Neural cell (in vitro differentiated cells): Measurements from ENCODE around the gene PACS1. TPM values are rescaled to one million over a fixed set of nuclear protein-coding genes. Genes with fewer than 3 reads are reported as not detected.

Experiments used
- H2AFZ ChIP-seq: fragments of 200-600, 300-800 bp; sonication (generic), shearing (Covaris generic); 2 replicates; pipeline ENCODE4 v1.6.0; 2014; ENCODE audit warnings: low read depth, mild to moderate bottlenecking, antibody characterized with exemption, low read length, moderate library complexity
- H3F3A ChIP-seq: fragments of 200-600 bp; shearing (Covaris generic); 2 replicates; pipeline ENCODE4 v1.6.1; 2016; ENCODE audit warnings: mild to moderate bottlenecking, moderate library complexity, mixed read lengths, antibody characterized with exemption, low read length; ENCODE audit not compliant: insufficient read depth, poor library complexity, severe bottlenecking
- H3K27ac ChIP-seq: fragments of 200-600, 300-800 bp; sonication (generic), shearing (Covaris generic); 2 replicates; pipeline ENCODE4 v1.5.1; 2014; ENCODE audit warnings: mild to moderate bottlenecking, low read length, moderate library complexity
- H3K27me3 ChIP-seq: fragments of 300-800, 200-600 bp; sonication (generic), shearing (Covaris generic); 2 replicates; pipeline ENCODE4 v1.6.0; 2014; ENCODE audit warnings: mild to moderate bottlenecking, low read depth, low read length, moderate library complexity; ENCODE audit not compliant: insufficient read depth
- H3K36me3 ChIP-seq: fragments of 300-800, 200-600 bp; sonication (generic), shearing (Covaris generic); 2 replicates; pipeline ENCODE4 v1.5.1; 2014; ENCODE audit warnings: mild to moderate bottlenecking, antibody characterized with exemption, low read length, moderate library complexity; ENCODE audit not compliant: insufficient read depth
- H3K4me2 ChIP-seq: fragments of 300-800, 200-600 bp; sonication (generic), shearing (Covaris generic); 2 replicates; pipeline ENCODE4 v1.6.0; 2014; ENCODE audit warnings: mild to moderate bottlenecking, low read length
- H3K4me3 ChIP-seq: fragments of 300-800, 200-600 bp; sonication (generic), shearing (Covaris generic); 2 replicates; pipeline ENCODE4 v1.5.1; 2014; ENCODE audit warnings: mild to moderate bottlenecking, low read length, moderate library complexity
- H3K79me2 ChIP-seq: fragments of 200-600 bp; shearing (Covaris generic); replicated peaks from 2 replicates; pipeline ENCODE4 v1.6.0; 2014; ENCODE audit warnings: mild to moderate bottlenecking, low read length, moderate library complexity; ENCODE audit not compliant: insufficient read depth
- H3K9ac ChIP-seq: fragments of 300-800, 200-600 bp; sonication (generic), shearing (Covaris generic); 2 replicates; pipeline ENCODE4 v1.6.1; 2016; ENCODE audit warnings: mild to moderate bottlenecking, low read length, mixed read lengths
- H3K9me2 ChIP-seq: fragments of 200-600 bp; shearing (Covaris generic); 2 replicates; pipeline ENCODE4 v1.6.1; 2016; ENCODE audit warnings: mild to moderate bottlenecking, low read length, mixed read lengths; ENCODE audit not compliant: insufficient read depth
- H3K9me3 ChIP-seq: fragments of 200-600, 300-800 bp; sonication (generic), shearing (Covaris generic); 2 replicates; pipeline ENCODE4 v1.6.1; 2016; ENCODE audit warnings: mild to moderate bottlenecking, mixed run types, low read length, moderate library complexity, mixed read lengths
- H4K20me1 ChIP-seq: fragments of 200-600 bp; shearing (Covaris generic); 2 replicates; pipeline ENCODE4 v1.6.1; 2016; ENCODE audit warnings: mild to moderate bottlenecking, mixed run types; ENCODE audit not compliant: insufficient read depth
- EP300 ChIP-seq: fragments of 450-650 bp; conservative IDR thresholded peaks from 2 replicates; pipeline ENCODE4 v1.6.1; 2014; ENCODE audit warnings: antibody characterized with exemption, mild to moderate bottlenecking, moderate library complexity; ENCODE audit not compliant: poor library complexity, severe bottlenecking
- EZH2 ChIP-seq: fragments of 200-600, 300-800 bp; shearing (Covaris generic), sonication (generic); IDR thresholded peaks from 2 replicates; pipeline ENCODE4 v1.6.1; 2014; ENCODE audit warnings: antibody characterized with exemption, low read length, borderline replicate concordance, mild to moderate bottlenecking; ENCODE audit not compliant: insufficient read depth, poor library complexity, severe bottlenecking
- MXI1 ChIP-seq: fragments of 450-650 bp; conservative IDR thresholded peaks from 2 replicates; pipeline ENCODE4 v1.6.1; 2014; ENCODE audit warnings: antibody characterized with exemption, mild to moderate bottlenecking; ENCODE audit not compliant: poor library complexity, severe bottlenecking
- POLR2AphosphoS5 ChIP-seq: IDR thresholded peaks from 2 replicates; pipeline ENCODE4 v1.6.1; 2012
- RAD21 ChIP-seq: fragments of 450-650 bp; conservative IDR thresholded peaks from 2 replicates; pipeline ENCODE4 v1.6.1; 2014; ENCODE audit warnings: antibody characterized with exemption, mild to moderate bottlenecking, moderate library complexity
- SMC3 ChIP-seq: fragments of 450-650 bp; conservative IDR thresholded peaks from 2 replicates; pipeline ENCODE4 v1.6.1; 2014; ENCODE audit warnings: antibody characterized with exemption, mild to moderate bottlenecking, moderate library complexity; ENCODE audit not compliant: poor library complexity
- TAF1 ChIP-seq: IDR thresholded peaks from 2 replicates; pipeline ENCODE4 v1.6.1; 2012; ENCODE audit warnings: low read depth
- polyA plus RNA-seq: library from polyadenylated mRNA; depleted of rRNA; stranded (reverse); fragments of >200 nt; gene quantifications from 2 replicates; pipeline ENCODE4 v1.2.3, GENCODE V29; 2014
- TF ChIP-seq, protein P1 (sequence below): fragments of 450-650 bp; IDR thresholded peaks from 2 replicates; pipeline ENCODE4 v1.5.1; 2014; ENCODE audit warnings: antibody characterized with exemption, mild to moderate bottlenecking, moderate library complexity; ENCODE audit not compliant: poor library complexity, severe bottlenecking
- TF ChIP-seq, protein P2 (sequence below): IDR thresholded peaks from 2 replicates; pipeline ENCODE4 v1.6.1; 2012; ENCODE audit warnings: borderline replicate concordance

The PACS1 gene
- polyA plus RNA-seq, 1 donor from 2014 or later, result 14.4 TPM

DNA sequence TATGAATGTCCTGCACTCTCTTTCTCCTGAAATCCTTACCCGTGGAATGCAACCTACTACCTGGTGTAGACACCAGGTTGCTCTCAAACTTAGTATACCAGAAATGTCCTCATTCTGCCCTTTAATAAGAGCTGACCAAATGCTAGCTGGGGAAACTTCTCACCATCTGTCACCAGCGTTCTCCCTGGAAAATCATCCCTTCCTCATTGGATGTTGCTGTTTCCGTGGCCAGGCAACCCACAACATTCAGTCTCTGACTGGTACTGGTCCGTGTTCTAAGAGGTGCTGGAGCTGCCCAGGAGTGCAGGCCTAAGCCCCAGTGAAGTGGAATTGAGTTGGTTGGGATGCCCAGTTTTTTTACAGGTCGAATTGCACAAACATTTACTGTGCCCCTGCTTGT lies 157.6 kb downstream of the PACS1 start:
- Histone ChIP-seq H3K9ac (no peak overlapping the region), H3K9me2 (no peaks in the 10 kb centered on the region), H3K27ac (no peak overlapping the region), H3K36me3 (no peaks in the 10 kb centered on the region), H3K4me2 (no peak overlapping the region), H3F3A (no peaks in the 10 kb centered on the region), H4K20me1 (no peaks in the 10 kb centered on the region), H3K4me3 (no peak overlapping the region), H3K79me2 (no peaks in the 10 kb centered on the region), H3K9me3 (no peaks in the 10 kb centered on the region), H3K27me3 (no peaks in the 10 kb centered on the region), H2AFZ (no peak overlapping the region)
- TF ChIP-seq, protein P1, sequence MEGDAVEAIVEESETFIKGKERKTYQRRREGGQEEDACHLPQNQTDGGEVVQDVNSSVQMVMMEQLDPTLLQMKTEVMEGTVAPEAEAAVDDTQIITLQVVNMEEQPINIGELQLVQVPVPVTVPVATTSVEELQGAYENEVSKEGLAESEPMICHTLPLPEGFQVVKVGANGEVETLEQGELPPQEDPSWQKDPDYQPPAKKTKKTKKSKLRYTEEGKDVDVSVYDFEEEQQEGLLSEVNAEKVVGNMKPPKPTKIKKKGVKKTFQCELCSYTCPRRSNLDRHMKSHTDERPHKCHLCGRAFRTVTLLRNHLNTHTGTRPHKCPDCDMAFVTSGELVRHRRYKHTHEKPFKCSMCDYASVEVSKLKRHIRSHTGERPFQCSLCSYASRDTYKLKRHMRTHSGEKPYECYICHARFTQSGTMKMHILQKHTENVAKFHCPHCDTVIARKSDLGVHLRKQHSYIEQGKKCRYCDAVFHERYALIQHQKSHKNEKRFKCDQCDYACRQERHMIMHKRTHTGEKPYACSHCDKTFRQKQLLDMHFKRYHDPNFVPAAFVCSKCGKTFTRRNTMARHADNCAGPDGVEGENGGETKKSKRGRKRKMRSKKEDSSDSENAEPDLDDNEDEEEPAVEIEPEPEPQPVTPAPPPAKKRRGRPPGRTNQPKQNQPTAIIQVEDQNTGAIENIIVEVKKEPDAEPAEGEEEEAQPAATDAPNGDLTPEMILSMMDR, result no peak
- TF ChIP-seq EP300 (no peak), EZH2 (no peak)

DNA sequence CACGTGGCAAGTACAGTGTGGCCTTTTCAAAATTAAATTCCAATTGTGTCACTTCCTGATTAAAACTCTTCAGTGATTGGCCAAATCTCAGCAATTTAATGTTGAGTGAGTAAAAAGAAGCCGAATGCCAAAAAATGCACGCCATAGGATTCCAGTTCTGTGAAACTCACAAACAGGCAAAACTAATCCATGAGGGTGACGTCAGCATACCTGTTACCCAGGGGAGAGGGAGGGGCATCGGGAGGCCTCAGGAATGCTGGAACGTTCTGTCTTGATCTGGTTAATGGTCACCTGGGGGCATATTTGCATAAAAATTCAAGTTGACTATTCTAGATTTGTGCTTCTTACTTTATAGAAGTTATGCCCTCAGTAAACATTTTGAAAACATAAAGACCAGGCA lies 158.4 kb downstream of the PACS1 start:
- no peaks in the 10 kb centered on the region for H3K36me3 ChIP-seq
- no peaks in the 10 kb centered on the region for H3K79me2 ChIP-seq
- no peaks in the 10 kb centered on the region for H4K20me1 ChIP-seq
- no peak for TF ChIP-seq MXI1
- no peak for TF ChIP-seq TAF1
- TF ChIP-seq, protein P1, result no peak
- TF ChIP-seq RAD21, result no peak
- TF ChIP-seq SMC3, result no peak
- TF ChIP-seq EZH2, result no peak
- TF ChIP-seq, protein P2, sequence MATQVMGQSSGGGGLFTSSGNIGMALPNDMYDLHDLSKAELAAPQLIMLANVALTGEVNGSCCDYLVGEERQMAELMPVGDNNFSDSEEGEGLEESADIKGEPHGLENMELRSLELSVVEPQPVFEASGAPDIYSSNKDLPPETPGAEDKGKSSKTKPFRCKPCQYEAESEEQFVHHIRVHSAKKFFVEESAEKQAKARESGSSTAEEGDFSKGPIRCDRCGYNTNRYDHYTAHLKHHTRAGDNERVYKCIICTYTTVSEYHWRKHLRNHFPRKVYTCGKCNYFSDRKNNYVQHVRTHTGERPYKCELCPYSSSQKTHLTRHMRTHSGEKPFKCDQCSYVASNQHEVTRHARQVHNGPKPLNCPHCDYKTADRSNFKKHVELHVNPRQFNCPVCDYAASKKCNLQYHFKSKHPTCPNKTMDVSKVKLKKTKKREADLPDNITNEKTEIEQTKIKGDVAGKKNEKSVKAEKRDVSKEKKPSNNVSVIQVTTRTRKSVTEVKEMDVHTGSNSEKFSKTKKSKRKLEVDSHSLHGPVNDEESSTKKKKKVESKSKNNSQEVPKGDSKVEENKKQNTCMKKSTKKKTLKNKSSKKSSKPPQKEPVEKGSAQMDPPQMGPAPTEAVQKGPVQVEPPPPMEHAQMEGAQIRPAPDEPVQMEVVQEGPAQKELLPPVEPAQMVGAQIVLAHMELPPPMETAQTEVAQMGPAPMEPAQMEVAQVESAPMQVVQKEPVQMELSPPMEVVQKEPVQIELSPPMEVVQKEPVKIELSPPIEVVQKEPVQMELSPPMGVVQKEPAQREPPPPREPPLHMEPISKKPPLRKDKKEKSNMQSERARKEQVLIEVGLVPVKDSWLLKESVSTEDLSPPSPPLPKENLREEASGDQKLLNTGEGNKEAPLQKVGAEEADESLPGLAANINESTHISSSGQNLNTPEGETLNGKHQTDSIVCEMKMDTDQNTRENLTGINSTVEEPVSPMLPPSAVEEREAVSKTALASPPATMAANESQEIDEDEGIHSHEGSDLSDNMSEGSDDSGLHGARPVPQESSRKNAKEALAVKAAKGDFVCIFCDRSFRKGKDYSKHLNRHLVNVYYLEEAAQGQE, result no peak
- TF ChIP-seq POLR2AphosphoS5, result no peak
- TF ChIP-seq EP300, result no peak
- H3K4me2 ChIP-seq, result no peak overlapping the region
- H3K9me3 ChIP-seq, result no peaks in the 10 kb centered on the region
- no peaks in the 10 kb centered on the region for H3K27me3 ChIP-seq
- H3K27ac ChIP-seq, result no peak overlapping the region
- H3F3A ChIP-seq, result no peaks in the 10 kb centered on the region
- no peaks in the 10 kb centered on the region for H3K9me2 ChIP-seq
- no peak overlapping the region for H3K9ac ChIP-seq
- H3K4me3 ChIP-seq, result no peak overlapping the region
- no peak overlapping the region for H2AFZ ChIP-seq
